Measurements from ENCODE around the gene UPF2.
"Not testable (repeated sequence)": the region's sequence is repeated elsewhere in the genome, so short reads cannot be mapped to it uniquely, and the experiment has no call there.

The UPF2 gene, protein sequence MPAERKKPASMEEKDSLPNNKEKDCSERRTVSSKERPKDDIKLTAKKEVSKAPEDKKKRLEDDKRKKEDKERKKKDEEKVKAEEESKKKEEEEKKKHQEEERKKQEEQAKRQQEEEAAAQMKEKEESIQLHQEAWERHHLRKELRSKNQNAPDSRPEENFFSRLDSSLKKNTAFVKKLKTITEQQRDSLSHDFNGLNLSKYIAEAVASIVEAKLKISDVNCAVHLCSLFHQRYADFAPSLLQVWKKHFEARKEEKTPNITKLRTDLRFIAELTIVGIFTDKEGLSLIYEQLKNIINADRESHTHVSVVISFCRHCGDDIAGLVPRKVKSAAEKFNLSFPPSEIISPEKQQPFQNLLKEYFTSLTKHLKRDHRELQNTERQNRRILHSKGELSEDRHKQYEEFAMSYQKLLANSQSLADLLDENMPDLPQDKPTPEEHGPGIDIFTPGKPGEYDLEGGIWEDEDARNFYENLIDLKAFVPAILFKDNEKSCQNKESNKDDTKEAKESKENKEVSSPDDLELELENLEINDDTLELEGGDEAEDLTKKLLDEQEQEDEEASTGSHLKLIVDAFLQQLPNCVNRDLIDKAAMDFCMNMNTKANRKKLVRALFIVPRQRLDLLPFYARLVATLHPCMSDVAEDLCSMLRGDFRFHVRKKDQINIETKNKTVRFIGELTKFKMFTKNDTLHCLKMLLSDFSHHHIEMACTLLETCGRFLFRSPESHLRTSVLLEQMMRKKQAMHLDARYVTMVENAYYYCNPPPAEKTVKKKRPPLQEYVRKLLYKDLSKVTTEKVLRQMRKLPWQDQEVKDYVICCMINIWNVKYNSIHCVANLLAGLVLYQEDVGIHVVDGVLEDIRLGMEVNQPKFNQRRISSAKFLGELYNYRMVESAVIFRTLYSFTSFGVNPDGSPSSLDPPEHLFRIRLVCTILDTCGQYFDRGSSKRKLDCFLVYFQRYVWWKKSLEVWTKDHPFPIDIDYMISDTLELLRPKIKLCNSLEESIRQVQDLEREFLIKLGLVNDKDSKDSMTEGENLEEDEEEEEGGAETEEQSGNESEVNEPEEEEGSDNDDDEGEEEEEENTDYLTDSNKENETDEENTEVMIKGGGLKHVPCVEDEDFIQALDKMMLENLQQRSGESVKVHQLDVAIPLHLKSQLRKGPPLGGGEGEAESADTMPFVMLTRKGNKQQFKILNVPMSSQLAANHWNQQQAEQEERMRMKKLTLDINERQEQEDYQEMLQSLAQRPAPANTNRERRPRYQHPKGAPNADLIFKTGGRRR

DNA sequence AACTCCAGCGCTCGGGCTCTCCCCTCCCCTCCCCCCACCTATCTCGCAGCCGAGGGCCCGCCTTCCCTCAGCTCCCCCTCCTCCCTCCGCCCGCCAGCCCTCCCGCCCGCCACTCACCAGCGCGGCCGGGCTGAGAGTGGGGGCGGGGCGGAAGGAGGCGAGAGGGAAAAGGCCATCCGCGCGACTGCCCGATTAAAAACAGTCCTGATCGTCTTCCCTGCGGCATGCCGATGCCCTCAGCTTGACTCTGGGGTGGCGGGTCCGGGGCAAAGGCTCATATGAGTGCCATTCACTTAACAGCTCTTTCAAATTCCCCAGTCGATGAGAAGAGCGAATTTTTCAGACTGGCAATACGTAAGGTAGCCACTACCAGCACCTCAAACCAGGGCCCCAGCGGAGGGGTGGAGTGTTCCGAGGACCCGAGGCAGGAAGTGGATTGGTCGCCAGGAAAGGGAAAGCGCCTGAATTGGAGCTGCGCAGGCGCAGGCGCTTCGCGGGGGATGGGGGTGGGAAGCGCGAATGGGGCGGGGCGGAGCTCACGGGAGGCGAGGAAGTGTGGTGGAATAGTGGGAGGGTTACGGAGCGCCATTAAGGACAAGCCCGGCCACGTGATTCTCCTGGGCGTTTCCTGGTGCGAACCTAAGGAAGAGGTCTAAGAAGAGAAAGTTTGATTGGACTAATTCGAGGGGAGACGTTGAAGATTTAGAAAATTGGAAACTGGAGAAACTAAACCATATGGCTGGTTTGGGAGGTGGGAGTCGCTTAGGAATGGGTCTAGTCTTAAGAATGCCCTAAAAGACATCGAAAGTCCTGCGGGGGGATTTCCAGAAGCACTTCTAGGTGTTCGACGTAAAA, at the start of gene UPF2:
Gene UPF2, minus strand, starts transcription at position 13 of the 855 bp plus-strand sequence. CDS start 7,386 bp downstream, outside the sequence.
- DNase-seq (ENCODE audit: low spot score) = peak; percentile 99

- DNase-seq (ENCODE audit: low spot score) = no peak
Measured at GRCh38 chr10:12091421-12091820, 48.8 kb upstream of the UPF2 start.

DNA sequence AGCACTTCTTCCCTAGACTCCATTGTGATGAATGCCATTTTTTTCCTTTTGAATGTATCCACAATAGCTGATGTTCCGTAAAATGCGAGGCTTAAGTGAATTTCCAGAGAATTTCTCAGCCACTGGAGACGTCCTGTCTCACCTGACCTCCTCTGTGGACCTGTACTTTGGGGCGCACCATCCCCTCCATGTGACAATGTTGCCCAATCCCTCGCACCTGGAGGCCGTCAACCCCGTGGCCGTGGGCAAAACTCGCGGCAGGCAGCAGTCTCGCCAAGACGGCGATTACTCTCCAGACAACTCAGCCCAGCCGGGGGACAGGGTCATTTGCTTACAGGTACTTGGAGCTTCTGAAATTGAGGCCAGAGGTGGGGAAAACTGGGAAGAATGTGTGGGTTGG, 46.3 kb upstream of the UPF2 start:
- no peak for DNase-seq (ENCODE audit: low spot score)

DNA sequence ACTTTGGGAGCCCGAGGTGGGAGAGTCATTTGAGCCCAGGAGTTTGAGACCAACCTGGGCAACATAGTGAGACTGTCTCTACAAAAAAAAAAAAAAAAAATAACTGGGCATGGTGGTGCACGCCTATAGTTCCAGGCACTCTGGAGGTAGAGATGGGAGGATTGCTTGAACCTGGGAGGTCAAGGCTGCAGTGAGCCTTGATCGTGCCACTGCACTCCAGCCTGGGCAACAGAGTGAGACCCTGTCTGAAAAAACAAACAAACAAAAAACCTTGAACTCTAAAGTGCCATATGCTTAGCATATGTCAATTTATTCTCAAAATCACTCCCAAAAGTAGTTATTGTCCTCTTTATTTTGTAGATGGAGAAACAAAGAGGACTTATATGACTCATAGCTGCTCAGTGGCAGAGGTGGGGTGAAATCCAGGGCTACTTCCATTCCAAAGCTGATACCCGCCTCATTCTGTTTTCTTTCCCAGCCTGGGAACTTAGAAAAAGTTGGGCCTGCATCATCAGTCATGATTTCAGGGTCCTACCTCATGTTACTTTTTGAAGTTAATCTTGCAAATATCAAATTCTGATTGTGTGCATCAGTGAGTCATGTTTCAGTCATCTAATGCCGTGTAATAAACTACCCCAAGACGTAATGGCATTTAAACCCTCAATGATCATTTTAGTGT, 39.4 kb upstream of the UPF2 start:
- DNase-seq (ENCODE audit: low spot score) = no peak

GRCh38 chr10:12081470-12081869, 38.9 kb upstream of the UPF2 start:
- DNase-seq (ENCODE audit: low spot score) = no peak

- no peak for DNase-seq (ENCODE audit: low spot score)
Measured at GRCh38 chr10:12077580-12078180, 35.1 kb upstream of the UPF2 start.

GRCh38 chr10:12073526-12073925, 30.9 kb upstream of the UPF2 start:
- DNase-seq (ENCODE audit: low spot score) = no peak

GRCh38 chr10:12071441-12071840, 28.8 kb upstream of the UPF2 start:
- DNase-seq (ENCODE audit: low spot score) = not testable (repeated sequence)

DNA sequence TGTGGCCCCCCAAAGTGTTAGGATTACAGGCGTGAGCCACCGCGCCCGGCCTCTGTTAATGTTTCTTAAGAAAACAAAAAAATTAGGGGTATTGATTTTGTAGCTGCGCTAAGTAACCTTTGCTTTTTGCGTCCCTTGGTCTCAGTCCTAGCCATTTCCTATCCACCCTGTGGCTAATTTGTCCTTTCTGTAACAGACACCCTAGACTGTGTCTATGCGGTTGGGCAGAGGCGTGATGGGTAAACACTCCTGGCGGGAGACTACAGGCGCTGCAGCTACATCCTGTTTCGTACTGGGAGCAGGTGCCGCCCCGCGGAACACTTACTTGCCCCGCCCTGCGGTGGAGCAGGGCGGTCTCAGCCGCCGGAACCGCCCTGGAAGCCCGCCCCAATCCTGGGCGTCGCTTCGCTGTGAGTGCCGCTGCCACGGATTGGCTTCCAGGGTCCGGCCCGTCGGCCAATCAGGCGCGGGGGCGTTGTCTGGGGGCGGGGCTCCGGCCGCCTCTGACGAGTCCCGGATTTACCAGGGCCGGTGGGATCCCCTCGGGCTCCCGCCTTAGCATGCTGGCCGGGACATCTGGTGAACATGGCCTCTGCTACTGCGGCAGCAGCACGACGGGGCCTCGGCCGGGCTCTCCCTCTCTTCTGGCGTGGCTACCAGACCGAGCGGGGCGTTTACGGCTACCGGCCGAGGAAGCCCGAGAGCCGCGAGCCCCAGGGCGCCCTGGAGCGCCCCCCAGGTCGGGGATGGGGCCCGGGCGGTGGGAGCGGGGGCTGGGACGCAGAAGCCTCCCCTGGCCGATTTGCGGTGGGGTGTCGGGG, 26.1 kb upstream of the UPF2 start, which contains the start of gene DHTKD1:
Gene DHTKD1, plus strand, starts transcription at position 506 of the 821 bp plus-strand sequence. Its CDS starts 80 bp downstream, at position 586.
- peak; percentile 99 for DNase-seq (ENCODE audit: low spot score)

- DNase-seq (ENCODE audit: low spot score) = peak; percentile 98
Measured at GRCh38 chr10:12067336-12067735, 24.7 kb upstream of the UPF2 start.

DNA sequence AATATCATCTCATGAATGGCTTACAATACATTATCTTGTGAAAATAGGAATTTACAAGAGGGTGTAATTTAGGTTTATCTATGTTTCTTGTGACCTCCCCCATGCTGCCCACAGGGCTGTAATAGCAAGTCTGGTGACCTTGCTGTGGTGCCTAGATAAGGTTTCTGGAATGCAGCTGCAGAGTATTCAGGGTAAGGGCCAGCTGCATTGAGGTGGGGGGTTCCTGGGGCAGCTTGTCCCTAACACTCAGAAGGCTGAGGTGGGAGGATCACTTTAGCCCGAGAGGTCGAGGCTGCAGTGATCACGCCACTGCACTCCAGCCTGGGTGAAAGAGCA, 20.8 kb upstream of the UPF2 start:
- DNase-seq (ENCODE audit: low spot score) = no peak

- DNase-seq (ENCODE audit: low spot score) = no peak
Measured at GRCh38 chr10:12062754-12063482, 20.3 kb upstream of the UPF2 start.

DNA sequence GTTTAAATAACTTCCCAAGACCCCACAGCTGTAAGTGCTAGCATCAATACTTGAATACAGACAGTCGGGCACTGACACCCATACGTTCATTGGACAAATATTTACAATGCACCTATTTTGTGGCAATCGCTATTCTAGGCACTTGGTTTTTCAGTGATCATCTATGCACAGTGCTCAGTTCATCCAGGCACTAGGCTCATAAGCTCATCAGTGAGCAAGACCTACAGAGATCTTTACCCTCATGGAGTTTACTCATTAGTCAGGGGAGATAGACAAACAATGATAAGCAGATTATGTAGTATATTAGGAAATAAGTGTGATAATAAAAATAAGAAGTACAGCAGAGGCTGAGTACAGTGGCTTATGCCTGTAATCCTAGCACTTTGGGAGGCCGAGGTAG, 18.5 kb upstream of the UPF2 start:
- DNase-seq (ENCODE audit: low spot score) = no peak

DNA sequence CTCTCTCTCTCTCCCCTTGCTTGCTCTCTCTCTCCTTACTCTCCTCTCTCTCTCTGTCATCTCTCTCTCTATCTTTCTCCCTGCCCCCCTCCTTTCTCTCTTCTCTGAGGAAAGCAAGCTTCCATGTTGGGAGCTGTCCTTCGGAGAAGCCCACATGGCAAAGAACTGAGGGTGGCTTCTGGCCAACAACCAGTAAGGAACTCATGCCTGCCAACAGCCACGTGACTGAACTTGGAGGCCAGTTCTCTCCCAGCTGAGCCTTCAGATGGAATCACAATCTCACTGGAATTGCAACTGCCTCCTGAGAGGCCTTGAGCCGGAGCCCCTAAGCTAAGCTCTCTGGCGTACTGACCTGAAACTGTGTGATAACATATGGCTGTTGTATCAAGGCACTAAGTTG, 14.1 kb upstream of the UPF2 start:
- DNase-seq (ENCODE audit: low spot score) = no peak

- no peak for DNase-seq (ENCODE audit: low spot score)
Measured at GRCh38 chr10:12055732-12056131, 13.1 kb upstream of the UPF2 start.

DNA sequence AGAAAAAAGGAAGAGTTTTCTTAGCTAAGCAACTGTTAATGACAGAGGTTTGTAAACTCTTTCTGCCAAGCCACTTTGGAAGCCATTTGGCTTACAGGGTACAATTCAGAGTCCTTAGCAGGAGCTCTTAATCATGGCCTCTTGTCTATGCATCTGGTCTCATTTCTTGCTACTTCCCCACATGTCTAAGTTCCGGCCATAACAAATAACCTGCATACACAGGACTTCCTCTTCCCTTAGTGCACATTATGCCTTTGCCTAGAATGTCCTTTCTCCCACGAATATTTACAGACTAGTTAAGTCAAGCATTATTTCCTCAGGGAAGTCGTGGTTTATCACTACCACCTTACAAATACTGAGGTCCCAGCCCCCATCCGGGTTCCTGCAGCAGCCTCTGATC, 8.6 kb upstream of the UPF2 start:
- DNase-seq (ENCODE audit: low spot score) = no peak

DNA sequence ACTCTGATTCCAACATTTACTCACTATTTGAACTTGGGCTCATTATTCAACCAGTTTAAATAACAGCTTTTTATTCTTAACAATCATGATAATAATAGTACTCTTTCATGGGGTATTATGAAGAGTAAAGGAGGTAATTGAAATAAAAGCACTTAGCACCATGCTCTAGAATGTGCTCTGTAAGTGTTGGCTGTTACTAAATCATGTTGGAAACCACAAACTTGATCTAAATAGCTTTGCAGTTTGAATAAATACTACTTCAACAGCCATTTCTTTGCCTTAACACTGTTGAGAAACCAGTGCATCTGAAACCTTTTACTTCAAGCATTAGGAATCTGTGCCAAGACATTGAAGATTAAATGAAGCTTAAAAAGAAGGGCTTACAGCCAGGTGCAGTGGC, 7.9 kb upstream of the UPF2 start:
- no peak for DNase-seq (ENCODE audit: low spot score)

- no peak for DNase-seq (ENCODE audit: low spot score)
Measured at GRCh38 chr10:12048547-12048946, 5.9 kb upstream of the UPF2 start.

- DNase-seq (ENCODE audit: low spot score) = no peak
Measured at GRCh38 chr10:12045596-12045995, 3.0 kb upstream of the UPF2 start.
